K562 (cell line): ENCODE measurements around the gene FCGR3B. TPM values are rescaled to one million over a fixed set of nuclear protein-coding genes. Genes with fewer than 3 reads are reported as not detected.
"Not testable (repeated sequence)": the region's sequence is repeated elsewhere in the genome, so short reads cannot be mapped to it uniquely, and the experiment has no call there.

Source experiments
- CREB1 ChIP-seq, 2 experiments: sonication (generic) in 1 of 2; formaldehyde crosslinking in 1 of 2; IDR thresholded peaks; 2 replicates each; pipeline versions ENCODE4 v1.6.1 to v1.8.0; 2012 to 2022; ENCODE audit warnings: inconsistent platforms in 1 of 2, mild to moderate bottlenecking in 1 of 2, missing genetic modification reagents in 1 of 2, moderate library complexity in 1 of 2
- FOXP1 ChIP-seq: sonication (generic); formaldehyde crosslinking; IDR thresholded peaks from 2 replicates; pipeline ENCODE4 v1.8.0; 2022; ENCODE audit warnings: mild to moderate bottlenecking, missing genetic modification reagents
- LEF1 ChIP-seq: fragments of 450-650 bp; IDR thresholded peaks from 2 replicates; pipeline ENCODE4 v1.6.1; 2016; ENCODE audit warnings: mild to moderate bottlenecking
- POLR3A ChIP-seq: IDR thresholded peaks from 2 replicates; pipeline ENCODE4 v1.6.1; 2011; ENCODE audit warnings: borderline replicate concordance, mild to moderate bottlenecking, moderate library complexity; ENCODE audit not compliant: insufficient read length, insufficient read depth; ENCODE audit errors: extremely low read depth
- ZNF197 ChIP-seq: fragments of 200-800 bp; sonication (Bioruptor generic); IDR thresholded peaks from 2 replicates; pipeline ENCODE4 v1.6.1; 2016; ENCODE audit warnings: low read depth, missing genetic modification characterization, missing compliant biosample characterization
- polyA plus RNA-seq, 8 experiments: library from polyadenylated mRNA; depleted of rRNA in 4 of 8; stranded (reverse) in 5 of 8; unstranded in 3 of 8; fragments of >200 nt; fragmentation: Nextera tagmentation in 2 of 8; fragmentation: Illumina TruSeq in 1 of 8; extraction: Ambion mirVana in 2 of 8; extraction: Trizol in 1 of 8; gene quantifications; 2 replicates each; pipeline versions ENCODE4 v1.2.1 to v1.2.3, GENCODE V29; 2011 to 2014; ENCODE audit warnings: inconsistent platforms in 1 of 8, missing spikeins in 1 of 8
- total RNA-seq, 7 experiments: library from RNA; depleted of rRNA in 6 of 7; stranded (reverse); fragments of >200 nt in 6 of 7; fragmentation: Illumina TruSeq in 2 of 7; extraction: Trizol in 2 of 7; gene quantifications; 2 replicates each; pipeline versions ENCODE4 v1.2.1 to v1.2.3, GENCODE V29; 2011 to 2021; ENCODE audit warnings: low replicate concordance in 1 of 7
- TF ChIP-seq, protein P1 (sequence below): fragments of 450-650 bp; IDR thresholded peaks from 2 replicates; pipeline ENCODE4 v1.6.1; 2017; ENCODE audit warnings: antibody characterized with exemption
- TF ChIP-seq, protein P2 (sequence below), 2 experiments: fragments of 450-650 bp; IDR thresholded peaks; 2 replicates each; pipeline ENCODE4 v1.6.1; 2016
- TF ChIP-seq, protein P3 (sequence below): fragments of 450-650 bp; IDR thresholded peaks from 2 replicates; pipeline ENCODE4 v1.6.1; 2016; ENCODE audit warnings: low read depth, mild to moderate bottlenecking, moderate library complexity
- TF ChIP-seq, protein P4 (sequence below): fragments of 450-650 bp; IDR thresholded peaks from 2 replicates; pipeline ENCODE4 v1.6.1; 2016; ENCODE audit warnings: low read depth

FCGR3B gene
- total and polyA plus RNA-seq, 9 of the 15 experiments (the other 6 are each of a cell fraction or from before 2014, with no cell fraction given), result 0.18 to 1.1 (median 0.40) TPM

DNA sequence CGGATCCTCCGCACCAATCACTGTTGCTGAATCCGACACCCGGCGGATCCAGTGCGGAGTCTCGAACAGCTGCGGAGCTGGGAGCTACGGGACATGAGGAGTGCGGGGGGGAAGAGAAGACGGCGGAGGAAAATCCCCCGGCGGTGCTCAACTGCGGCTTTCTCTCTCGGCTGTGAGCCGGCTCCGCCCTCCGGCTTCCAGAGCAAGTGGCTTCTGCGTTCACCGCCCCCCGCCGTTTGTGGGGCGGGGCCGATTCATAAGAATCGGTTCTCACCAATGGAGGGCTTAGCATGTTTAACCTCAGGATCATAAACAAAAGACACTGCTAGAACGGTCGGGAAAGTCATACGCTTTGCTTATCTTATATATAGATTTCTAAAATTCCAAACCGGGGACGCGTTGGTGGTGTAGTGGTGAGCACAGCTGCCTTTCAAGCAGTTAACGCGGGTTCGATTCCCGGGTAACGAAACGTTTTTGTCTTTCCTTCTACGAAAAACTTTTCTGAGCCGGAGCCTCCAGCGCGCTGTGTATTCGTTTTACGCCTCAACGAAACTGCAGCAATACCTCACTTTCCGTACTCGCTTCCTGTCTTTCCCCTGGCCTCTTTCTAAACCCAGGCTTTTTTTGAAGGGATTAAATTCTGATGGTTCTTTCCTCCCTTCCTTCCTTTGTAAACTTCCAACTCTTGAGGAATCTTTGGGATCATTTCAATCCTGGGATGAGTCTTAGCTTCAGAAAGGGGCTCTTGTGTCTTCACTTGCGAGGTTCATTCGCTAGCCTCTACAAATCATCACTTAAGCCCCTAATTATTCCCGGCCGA, 18.4 kb downstream of the FCGR3B start (continued):
- TF ChIP-seq ZNF197 (CRISPR knock-in tag), result 0 out of 2 replicates have a peak, but pooled peaks have one; percentile 18
- peak; percentile 53 for TF ChIP-seq LEF1
- peak; percentile 85 for TF ChIP-seq POLR3A
- TF ChIP-seq, protein P1, sequence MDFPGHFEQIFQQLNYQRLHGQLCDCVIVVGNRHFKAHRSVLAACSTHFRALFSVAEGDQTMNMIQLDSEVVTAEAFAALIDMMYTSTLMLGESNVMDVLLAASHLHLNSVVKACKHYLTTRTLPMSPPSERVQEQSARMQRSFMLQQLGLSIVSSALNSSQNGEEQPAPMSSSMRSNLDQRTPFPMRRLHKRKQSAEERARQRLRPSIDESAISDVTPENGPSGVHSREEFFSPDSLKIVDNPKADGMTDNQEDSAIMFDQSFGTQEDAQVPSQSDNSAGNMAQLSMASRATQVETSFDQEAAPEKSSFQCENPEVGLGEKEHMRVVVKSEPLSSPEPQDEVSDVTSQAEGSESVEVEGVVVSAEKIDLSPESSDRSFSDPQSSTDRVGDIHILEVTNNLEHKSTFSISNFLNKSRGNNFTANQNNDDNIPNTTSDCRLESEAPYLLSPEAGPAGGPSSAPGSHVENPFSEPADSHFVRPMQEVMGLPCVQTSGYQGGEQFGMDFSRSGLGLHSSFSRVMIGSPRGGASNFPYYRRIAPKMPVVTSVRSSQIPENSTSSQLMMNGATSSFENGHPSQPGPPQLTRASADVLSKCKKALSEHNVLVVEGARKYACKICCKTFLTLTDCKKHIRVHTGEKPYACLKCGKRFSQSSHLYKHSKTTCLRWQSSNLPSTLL, result 0 out of 2 replicates have a peak, but pooled peaks have one; percentile 61
- 0 out of 2 replicates have a peak, but pooled peaks have one; percentile 48 for TF ChIP-seq FOXP1 (CRISPR knock-in tag)
- TF ChIP-seq, protein P2, sequence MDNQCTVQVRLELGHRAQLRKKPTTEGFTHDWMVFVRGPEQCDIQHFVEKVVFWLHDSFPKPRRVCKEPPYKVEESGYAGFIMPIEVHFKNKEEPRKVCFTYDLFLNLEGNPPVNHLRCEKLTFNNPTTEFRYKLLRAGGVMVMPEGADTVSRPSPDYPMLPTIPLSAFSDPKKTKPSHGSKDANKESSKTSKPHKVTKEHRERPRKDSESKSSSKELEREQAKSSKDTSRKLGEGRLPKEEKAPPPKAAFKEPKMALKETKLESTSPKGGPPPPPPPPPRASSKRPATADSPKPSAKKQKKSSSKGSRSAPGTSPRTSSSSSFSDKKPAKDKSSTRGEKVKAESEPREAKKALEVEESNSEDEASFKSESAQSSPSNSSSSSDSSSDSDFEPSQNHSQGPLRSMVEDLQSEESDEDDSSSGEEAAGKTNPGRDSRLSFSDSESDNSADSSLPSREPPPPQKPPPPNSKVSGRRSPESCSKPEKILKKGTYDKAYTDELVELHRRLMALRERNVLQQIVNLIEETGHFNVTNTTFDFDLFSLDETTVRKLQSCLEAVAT (IDR thresholded peaks at IDR 0.05), result peak; percentile 63 to 70; a peak in 2 of 4 replicates
- TF ChIP-seq, protein P3, sequence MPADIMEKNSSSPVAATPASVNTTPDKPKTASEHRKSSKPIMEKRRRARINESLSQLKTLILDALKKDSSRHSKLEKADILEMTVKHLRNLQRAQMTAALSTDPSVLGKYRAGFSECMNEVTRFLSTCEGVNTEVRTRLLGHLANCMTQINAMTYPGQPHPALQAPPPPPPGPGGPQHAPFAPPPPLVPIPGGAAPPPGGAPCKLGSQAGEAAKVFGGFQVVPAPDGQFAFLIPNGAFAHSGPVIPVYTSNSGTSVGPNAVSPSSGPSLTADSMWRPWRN, result peak; percentile 59; the same call in 1 of the 2 replicates
- peak; percentile 54; the same call in 1 of the 2 replicates for TF ChIP-seq CREB1 (IDR thresholded peaks at IDR 0.05)
- not testable (repeated sequence) for TF ChIP-seq CREB1 (CRISPR knock-in tag; IDR thresholded peaks at IDR 0.05)
- TF ChIP-seq, protein P4, sequence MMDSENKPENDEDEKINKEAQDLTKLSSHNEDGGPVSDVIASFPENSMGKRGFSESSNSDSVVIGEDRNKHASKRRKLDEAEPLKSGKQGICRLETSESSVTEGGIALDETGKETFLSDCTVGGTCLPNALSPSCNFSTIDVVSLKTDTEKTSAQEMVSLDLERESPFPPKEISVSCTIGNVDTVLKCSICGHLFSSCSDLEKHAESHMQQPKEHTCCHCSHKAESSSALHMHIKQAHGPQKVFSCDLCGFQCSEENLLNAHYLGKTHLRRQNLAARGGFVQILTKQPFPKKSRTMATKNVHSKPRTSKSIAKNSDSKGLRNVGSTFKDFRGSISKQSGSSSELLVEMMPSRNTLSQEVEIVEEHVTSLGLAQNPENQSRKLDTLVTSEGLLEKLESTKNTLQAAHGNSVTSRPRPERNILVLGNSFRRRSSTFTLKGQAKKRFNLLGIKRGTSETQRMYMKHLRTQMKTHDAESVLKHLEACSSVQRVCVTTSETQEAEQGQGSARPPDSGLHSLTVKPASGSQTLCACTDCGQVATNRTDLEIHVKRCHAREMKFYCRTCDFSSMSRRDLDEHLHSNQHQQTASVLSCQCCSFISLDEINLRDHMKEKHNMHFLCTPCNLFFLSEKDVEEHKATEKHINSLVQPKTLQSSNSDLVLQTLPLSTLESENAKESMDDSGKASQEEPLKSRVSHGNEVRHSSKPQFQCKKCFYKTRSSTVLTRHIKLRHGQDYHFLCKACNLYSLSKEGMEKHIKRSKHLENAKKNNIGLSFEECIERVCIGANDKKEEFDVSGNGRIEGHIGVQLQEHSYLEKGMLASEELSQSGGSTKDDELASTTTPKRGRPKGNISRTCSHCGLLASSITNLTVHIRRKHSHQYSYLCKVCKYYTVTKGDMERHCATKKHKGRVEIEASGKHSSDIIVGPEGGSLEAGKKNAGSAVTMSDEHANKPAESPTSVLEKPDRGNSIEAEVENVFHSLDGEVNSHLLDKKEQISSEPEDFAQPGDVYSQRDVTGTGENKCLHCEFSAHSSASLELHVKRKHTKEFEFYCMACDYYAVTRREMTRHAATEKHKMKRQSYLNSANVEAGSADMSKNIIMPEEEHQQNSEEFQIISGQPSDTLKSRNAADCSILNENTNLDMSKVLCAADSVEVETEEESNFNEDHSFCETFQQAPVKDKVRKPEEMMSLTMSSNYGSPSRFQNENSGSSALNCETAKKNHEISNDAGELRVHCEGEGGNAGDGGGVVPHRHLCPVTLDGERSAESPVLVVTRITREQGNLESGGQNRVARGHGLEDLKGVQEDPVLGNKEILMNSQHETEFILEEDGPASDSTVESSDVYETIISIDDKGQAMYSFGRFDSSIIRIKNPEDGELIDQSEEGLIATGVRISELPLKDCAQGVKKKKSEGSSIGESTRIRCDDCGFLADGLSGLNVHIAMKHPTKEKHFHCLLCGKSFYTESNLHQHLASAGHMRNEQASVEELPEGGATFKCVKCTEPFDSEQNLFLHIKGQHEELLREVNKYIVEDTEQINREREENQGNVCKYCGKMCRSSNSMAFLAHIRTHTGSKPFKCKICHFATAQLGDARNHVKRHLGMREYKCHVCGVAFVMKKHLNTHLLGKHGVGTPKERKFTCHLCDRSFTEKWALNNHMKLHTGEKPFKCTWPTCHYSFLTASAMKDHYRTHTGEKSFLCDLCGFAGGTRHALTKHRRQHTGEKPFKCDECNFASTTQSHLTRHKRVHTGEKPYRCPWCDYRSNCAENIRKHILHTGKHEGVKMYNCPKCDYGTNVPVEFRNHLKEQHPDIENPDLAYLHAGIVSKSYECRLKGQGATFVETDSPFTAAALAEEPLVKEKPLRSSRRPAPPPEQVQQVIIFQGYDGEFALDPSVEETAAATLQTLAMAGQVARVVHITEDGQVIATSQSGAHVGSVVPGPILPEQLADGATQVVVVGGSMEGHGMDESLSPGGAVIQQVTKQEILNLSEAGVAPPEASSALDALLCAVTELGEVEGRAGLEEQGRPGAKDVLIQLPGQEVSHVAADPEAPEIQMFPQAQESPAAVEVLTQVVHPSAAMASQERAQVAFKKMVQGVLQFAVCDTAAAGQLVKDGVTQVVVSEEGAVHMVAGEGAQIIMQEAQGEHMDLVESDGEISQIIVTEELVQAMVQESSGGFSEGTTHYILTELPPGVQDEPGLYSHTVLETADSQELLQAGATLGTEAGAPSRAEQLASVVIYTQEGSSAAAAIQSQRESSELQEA, result peak; percentile 66; the same call in 1 of the 2 replicates
